Sigmoid colon (tissue), 4 donors: ENCODE results near the gene CARD10.

Experiments
- EP300 ChIP-seq, 4 donors: sonication (generic); formaldehyde crosslinking; IDR thresholded peaks; one replicate each; pipeline ENCODE4 v1.6.1; 2017; ENCODE audit warnings: antibody characterized with exemption in 4 of 4
- POLR2A ChIP-seq, 2 donors: fragments of 450-650 bp; IDR thresholded peaks; one replicate each; pipeline ENCODE4 v1.6.1; 2016; ENCODE audit warnings: antibody characterized with exemption in 2 of 2, mild to moderate bottlenecking in 2 of 2, moderate library complexity in 2 of 2
- TF ChIP-seq, protein P1 (sequence below), 4 experiments: fragments of 450-650 bp in 3 of 4; fragments of 200-600 bp in 1 of 4; IDR thresholded peaks; one replicate each; pipeline ENCODE4 v1.5.1; 2016 to 2019; ENCODE audit warnings: antibody characterized with exemption in 4 of 4, mild to moderate bottlenecking in 3 of 4, moderate library complexity in 2 of 4

DNA sequence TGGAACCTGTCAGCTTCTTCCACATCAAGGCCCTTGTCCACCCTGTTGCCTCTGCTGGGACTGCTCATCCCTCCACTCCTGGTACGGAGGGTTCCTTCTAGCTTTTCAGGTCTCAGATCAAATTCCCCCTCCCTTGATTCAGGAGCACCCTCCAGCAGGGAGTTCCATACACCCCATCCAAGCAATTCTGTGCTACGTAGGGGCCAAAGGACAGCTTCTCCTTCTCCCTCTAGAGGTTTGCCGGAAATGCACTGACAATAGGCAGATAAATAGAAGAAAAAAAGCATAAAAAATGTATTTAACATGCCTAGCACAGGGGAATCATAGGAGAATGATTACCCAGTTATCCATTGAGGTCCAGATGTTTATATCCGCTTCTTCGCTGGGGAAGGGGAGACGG lies 3.3 kb upstream of the CARD10 start:
- TF ChIP-seq POLR2A (IDR thresholded peaks at IDR 0.05) (no peak), EP300 (IDR thresholded peaks at IDR 0.05) (no peak)
- TF ChIP-seq, protein P1, sequence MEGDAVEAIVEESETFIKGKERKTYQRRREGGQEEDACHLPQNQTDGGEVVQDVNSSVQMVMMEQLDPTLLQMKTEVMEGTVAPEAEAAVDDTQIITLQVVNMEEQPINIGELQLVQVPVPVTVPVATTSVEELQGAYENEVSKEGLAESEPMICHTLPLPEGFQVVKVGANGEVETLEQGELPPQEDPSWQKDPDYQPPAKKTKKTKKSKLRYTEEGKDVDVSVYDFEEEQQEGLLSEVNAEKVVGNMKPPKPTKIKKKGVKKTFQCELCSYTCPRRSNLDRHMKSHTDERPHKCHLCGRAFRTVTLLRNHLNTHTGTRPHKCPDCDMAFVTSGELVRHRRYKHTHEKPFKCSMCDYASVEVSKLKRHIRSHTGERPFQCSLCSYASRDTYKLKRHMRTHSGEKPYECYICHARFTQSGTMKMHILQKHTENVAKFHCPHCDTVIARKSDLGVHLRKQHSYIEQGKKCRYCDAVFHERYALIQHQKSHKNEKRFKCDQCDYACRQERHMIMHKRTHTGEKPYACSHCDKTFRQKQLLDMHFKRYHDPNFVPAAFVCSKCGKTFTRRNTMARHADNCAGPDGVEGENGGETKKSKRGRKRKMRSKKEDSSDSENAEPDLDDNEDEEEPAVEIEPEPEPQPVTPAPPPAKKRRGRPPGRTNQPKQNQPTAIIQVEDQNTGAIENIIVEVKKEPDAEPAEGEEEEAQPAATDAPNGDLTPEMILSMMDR (IDR thresholded peaks at IDR 0.05), result no peak
